ENCODE measurements around the gene PPIF.

PPIF gene

DNA sequence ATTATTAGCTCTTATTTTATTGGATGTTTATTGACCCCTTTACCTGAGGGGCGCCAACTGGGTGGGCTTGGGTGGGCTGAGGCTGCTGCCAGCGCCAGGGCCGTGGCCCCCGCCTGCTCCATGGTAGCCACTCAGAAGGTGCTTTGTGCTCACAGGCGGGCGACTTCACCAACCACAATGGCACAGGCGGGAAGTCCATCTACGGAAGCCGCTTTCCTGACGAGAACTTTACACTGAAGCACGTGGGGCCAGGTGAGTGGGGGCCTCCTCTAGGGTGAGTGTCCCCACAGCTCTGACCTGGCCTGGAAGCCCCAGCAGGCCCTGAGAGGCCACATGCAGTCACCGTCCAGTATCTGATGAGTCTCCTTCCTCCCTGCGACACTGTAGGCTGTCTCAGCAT is 4.1 kb downstream of the PPIF start:
- no peak for DNase-seq (ENCODE audit: low spot score)
- TF ChIP-seq, protein P1, sequence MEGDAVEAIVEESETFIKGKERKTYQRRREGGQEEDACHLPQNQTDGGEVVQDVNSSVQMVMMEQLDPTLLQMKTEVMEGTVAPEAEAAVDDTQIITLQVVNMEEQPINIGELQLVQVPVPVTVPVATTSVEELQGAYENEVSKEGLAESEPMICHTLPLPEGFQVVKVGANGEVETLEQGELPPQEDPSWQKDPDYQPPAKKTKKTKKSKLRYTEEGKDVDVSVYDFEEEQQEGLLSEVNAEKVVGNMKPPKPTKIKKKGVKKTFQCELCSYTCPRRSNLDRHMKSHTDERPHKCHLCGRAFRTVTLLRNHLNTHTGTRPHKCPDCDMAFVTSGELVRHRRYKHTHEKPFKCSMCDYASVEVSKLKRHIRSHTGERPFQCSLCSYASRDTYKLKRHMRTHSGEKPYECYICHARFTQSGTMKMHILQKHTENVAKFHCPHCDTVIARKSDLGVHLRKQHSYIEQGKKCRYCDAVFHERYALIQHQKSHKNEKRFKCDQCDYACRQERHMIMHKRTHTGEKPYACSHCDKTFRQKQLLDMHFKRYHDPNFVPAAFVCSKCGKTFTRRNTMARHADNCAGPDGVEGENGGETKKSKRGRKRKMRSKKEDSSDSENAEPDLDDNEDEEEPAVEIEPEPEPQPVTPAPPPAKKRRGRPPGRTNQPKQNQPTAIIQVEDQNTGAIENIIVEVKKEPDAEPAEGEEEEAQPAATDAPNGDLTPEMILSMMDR (IDR thresholded peaks at IDR 0.05; ENCODE audit: extremely low read depth, missing control alignments), result no peak

DNA sequence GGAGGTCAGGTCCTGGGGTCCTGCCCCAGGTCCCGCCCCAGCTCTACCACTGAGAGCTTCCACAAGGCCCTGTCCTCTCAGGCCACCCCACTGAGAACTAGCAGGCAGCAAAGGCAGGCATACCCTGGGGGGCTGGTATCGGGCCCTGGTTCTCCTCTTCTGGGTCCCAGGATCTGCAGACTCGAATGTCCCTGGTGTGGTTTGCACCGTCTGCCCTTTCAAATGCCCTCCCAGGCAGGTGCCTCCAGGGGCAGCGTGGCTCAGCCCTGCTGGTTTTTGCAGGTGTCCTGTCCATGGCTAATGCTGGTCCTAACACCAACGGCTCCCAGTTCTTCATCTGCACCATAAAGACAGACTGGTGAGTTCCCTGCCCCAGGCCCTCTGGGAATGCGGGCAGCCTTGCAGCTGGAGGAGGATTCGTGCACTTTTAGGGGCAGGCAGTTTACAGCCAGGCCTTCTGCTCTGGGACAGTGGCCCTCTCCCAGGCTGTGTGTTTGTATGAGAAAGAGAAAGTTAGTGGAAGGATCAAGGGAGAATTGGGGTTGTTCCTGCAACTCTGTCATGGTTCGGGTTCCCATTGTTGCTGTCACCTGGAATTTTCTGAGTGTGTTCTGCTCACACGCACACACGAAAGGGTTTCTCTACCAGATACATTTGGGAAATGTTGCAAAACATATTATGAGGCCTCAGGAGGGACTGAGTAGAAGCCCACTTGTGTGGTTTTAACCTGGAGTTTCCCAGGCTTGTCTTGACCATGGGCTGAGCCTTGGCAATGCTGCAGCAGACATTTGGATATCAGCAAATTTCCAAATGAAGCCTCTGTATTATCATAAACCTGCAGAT is 5.0 kb downstream of the PPIF start:
- peak; percentile 6 for DNase-seq (ENCODE audit: low spot score)
- TF ChIP-seq, protein P1 (IDR thresholded peaks at IDR 0.05; ENCODE audit: extremely low read depth, missing control alignments), result no peak

DNA sequence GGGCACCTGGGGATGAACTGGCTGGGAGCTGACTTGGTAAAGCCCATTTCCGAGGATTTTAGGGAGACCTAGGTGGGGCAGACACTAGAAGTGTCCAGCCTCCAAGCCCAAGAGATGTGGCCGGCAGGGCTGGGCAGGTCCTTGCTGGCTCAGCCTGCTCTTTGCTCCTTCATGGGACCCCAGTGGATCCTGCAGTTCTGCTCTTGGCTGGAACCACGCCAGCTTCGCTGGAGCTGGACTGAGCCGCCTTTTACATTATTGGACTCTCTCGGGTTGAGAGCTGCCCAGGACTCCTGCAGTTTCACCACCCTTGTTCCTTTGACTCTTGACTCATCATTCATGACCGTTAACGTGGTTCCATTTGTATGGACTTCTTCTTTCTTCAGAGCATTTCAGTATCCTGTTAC is 5.7 kb downstream of the PPIF start:
- no peak for DNase-seq (ENCODE audit: low spot score)
- TF ChIP-seq, protein P1 (IDR thresholded peaks at IDR 0.05; ENCODE audit: extremely low read depth, missing control alignments), result no peak

DNA sequence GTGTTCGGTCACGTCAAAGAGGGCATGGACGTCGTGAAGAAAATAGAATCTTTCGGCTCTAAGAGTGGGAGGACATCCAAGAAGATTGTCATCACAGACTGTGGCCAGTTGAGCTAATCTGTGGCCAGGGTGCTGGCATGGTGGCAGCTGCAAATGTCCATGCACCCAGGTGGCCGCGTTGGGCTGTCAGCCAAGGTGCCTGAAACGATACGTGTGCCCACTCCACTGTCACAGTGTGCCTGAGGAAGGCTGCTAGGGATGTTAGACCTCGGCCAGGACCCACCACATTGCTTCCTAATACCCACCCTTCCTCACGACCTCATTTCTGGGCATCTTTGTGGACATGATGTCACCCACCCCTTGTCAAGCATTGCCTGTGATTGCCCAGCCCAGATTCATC is 6.5 kb downstream of the PPIF start:
- TF ChIP-seq, protein P1 (IDR thresholded peaks at IDR 0.05; ENCODE audit: extremely low read depth, missing control alignments), result no peak
- DNase-seq (ENCODE audit: low spot score), result peak; percentile 9

DNA sequence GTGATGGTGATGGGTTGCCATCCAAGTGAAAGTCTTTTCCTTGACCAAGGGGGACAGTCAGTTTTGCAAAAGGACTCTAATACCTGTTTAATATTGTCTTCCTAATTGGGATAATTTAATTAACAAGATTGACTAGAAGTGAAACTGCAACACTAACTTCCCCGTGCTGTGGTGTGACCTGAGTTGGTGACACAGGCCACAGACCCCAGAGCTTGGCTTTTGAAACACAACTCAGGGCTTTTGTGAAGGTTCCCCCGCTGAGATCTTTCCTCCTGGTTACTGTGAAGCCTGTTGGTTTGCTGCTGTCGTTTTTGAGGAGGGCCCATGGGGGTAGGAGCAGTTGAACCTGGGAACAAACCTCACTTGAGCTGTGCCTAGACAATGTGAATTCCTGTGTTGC is 6.9 kb downstream of the PPIF start:
- peak; percentile 47 for DNase-seq (ENCODE audit: low spot score)
- TF ChIP-seq, protein P1 (IDR thresholded peaks at IDR 0.05; ENCODE audit: extremely low read depth, missing control alignments), result no peak

DNA sequence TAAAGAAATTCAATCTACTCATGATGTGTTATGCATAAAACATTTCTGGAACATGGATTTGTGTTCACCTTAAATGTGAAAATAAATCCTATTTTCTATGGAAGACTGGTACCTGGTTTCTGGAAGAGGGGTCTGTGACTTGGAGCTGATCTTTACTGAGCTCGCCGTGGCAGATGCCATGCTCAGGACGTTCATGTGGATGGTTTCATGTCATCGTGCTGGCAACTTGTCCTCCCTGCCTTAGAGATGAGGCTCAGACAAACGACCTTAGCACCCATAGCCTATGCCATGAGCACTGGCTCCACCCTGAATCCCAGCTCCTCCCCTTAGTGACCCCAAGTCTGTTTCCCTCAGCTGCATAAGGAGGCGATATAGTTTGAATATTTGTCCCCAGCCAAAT is 7.3 kb downstream of the PPIF start:
- TF ChIP-seq, protein P1 (IDR thresholded peaks at IDR 0.05; ENCODE audit: extremely low read depth, missing control alignments), result no peak
- DNase-seq (ENCODE audit: low spot score), result no peak

DNA sequence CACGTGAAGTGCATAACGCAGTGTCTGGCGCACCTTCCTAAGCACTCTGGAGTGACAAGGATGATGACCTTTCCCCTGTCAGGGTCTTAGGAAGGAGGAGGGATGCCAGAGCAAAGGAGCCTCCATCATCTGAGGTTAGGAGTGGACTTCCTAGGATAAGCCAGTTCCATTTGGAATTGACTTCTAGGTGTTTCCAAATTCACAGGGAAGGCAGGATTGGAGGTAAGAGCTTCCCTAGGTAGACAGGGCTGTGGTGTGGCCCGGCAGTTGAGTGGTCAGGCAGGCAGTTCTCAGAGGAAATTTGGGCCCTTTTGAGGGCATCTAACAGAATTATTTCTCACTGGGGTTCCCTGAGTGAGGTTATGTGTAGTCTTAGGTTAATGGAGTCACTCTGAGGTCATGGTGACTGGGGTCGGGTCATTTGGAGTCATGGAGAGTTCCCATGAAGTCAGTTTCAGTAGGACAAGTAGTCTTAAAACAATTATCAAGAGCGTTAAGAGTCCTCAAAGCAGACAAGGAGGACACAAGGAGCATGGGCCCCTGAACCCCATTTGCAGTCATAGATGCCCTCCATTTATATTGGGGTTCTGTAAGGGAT is 8.2 kb downstream of the PPIF start:
- TF ChIP-seq, protein P1 (IDR thresholded peaks at IDR 0.05; ENCODE audit: extremely low read depth, missing control alignments), result no peak
- peak; percentile 2 for DNase-seq (ENCODE audit: low spot score)

Measured in GM20000 (cell line).